Subcutaneous adipose tissue (tissue), 4 donors: ENCODE data around the gene IRF7. TPM values are rescaled to one million over a fixed set of nuclear protein-coding genes. Genes with fewer than 3 reads are reported as not detected.

ENCODE experiments used
- CTCF ChIP-seq: fragments of 450-650 bp; IDR thresholded peaks from one replicate; pipeline ENCODE4 v1.5.1; 2016; ENCODE audit warnings: low read depth, mild to moderate bottlenecking, control low read depth, antibody characterized with exemption, moderate library complexity
- total RNA-seq, 4 donors: library from RNA; depleted of rRNA; stranded (reverse); fragments of >200 nt; gene quantifications; one replicate each; pipeline ENCODE4 v1.1.0, GENCODE V29; 2016

IRF7 gene
- total RNA-seq, 4 donors from 2014 or later: 3.6 to 40.9 (median 17.0) TPM

GRCh38 chr11:607971-608659 is 7.6 kb downstream of the IRF7 start:
- TF ChIP-seq CTCF: no peak

GRCh38 chr11:607020-607780 is 8.6 kb downstream of the IRF7 start:
- TF ChIP-seq CTCF: no peak

- TF ChIP-seq CTCF: no peak
These were observed 9.5 kb downstream of the IRF7 start for GRCh38 chr11:606245-606644.

GRCh38 chr11:605286-606129 is 10.2 kb downstream of the IRF7 start:
- no peak for TF ChIP-seq CTCF

- TF ChIP-seq CTCF: no peak
These were observed 12.6 kb downstream of the IRF7 start for GRCh38 chr11:603154-603553.

GRCh38 chr11:601573-602245 is 14.0 kb downstream of the IRF7 start:
- no peak for TF ChIP-seq CTCF
